K562 (cell line): ENCODE data around the gene EPB41L2. TPM values are rescaled to one million over a fixed set of nuclear protein-coding genes. Genes with fewer than 3 reads are reported as not detected.

Experiments
- ATAC-seq: fragments of 200-7000 bp; cut with Tn5 transposase; 3 replicates; pipeline ENCODE4 v1.9.1; 2020; ENCODE audit warnings: moderate library complexity
- BruUV-seq: library from RNA; stranded (reverse); fragments of 400-500 nt; replicated peaks from 2 replicates; lab custom pipeline; 2021; lab: Mats Ljungman, UMichigan
- CTCF ChIA-PET: fragments of 300-600 bp; formaldehyde crosslinking; extraction: SDS; loops from one replicate; lab custom pipeline; 2021; ENCODE audit warnings: low intra/inter-chr PET ratio; lab: Yijun Ruan, JAX
- POLR2A ChIA-PET: fragments of 300-600, 350-650 bp; sonication (Branson Sonifier 250); formaldehyde crosslinking; extraction: SDS; loops from one replicate; lab custom pipeline; 2021; ENCODE audit warnings: antibody characterized with exemption, inconsistent platforms; lab: Yijun Ruan, JAX
- DNase-seq, 4 experiments: peaks; one replicate each; pipeline versions ENCODE4 v3.0.0 to v3.0.0-alpha.2; 2011 to 2018; ENCODE audit warnings: low spot score in 3 of 4, mixed read lengths in 3 of 4; ENCODE audit errors: extremely low read depth in 1 of 4
- FAIRE-seq: peaks from 2 replicates; lab custom pipeline; 2011; peaks lifted over from hg19 to GRCh38; lab: Jason Lieb, UNC
- H2AFZ ChIP-seq: 2 replicates; pipeline ENCODE4 v1.6.0; 2011; ENCODE audit warnings: low read depth, low read length, control low read depth, inconsistent platforms
- H3K27ac ChIP-seq: fragments of 200-600 bp; 3 replicates; pipeline ENCODE4 v1.8.0; 2011; ENCODE audit warnings: low read depth, mild to moderate bottlenecking, control low read depth, inconsistent platforms, low read length, moderate library complexity, mixed read lengths; ENCODE audit errors: extremely low read depth
- H3K27me3 ChIP-seq, 2 experiments: fragments of 300-600 bp in 1 of 2; 2 replicates in 1 of 2; 3 replicates in 1 of 2; pipeline versions ENCODE4 v1.6.0 to v1.8.0; 2011; ENCODE audit warnings: inconsistent platforms in 2 of 2, low read length in 2 of 2, mild to moderate bottlenecking in 1 of 2, mixed read lengths in 1 of 2, moderate library complexity in 1 of 2; ENCODE audit not compliant: control insufficient read depth in 2 of 2, insufficient read depth in 2 of 2
- H3K36me3 ChIP-seq: fragments of 300-600 bp; 3 replicates; pipeline ENCODE4 v1.8.0; 2011; ENCODE audit warnings: mild to moderate bottlenecking, low read length, inconsistent platforms; ENCODE audit not compliant: control insufficient read depth, insufficient read depth
- H3K4me1 ChIP-seq, 2 experiments: fragments of 200-600 bp in 1 of 2; replicated peaks in 1 of 2; 2 replicates in 1 of 2; 3 replicates in 1 of 2; pipeline versions ENCODE4 v1.5.1 to v1.8.0; 2011; ENCODE audit warnings: inconsistent platforms in 2 of 2, low read length in 2 of 2, mild to moderate bottlenecking in 1 of 2, mixed read lengths in 1 of 2, moderate library complexity in 1 of 2; ENCODE audit not compliant: control insufficient read depth in 2 of 2, insufficient read depth in 2 of 2
- H3K4me2 ChIP-seq: 2 replicates; pipeline ENCODE4 v1.6.1; 2011; ENCODE audit warnings: low read length, control low read depth, inconsistent platforms, mixed read lengths; ENCODE audit not compliant: insufficient read depth
- H3K4me3 ChIP-seq: fragments of 200-600 bp; sonication (generic), shearing (Covaris generic); 2 replicates; pipeline ENCODE4 v1.5.1; 2016; ENCODE audit warnings: control low read depth, inconsistent platforms
- H3K79me2 ChIP-seq: fragments of 200-600 bp; 3 replicates; pipeline ENCODE4 v1.8.0; 2011; ENCODE audit warnings: low read length, inconsistent platforms; ENCODE audit not compliant: control insufficient read depth, insufficient read depth
- H3K9ac ChIP-seq, 2 experiments: 2 replicates each; pipeline versions ENCODE4 v1.6.0 to v1.6.1; 2011; ENCODE audit warnings: low read depth in 2 of 2, low read length in 2 of 2, control low read depth in 1 of 2, inconsistent platforms in 1 of 2, mild to moderate bottlenecking in 1 of 2, mixed read lengths in 1 of 2; ENCODE audit not compliant: insufficient read depth in 1 of 2
- H3K9me1 ChIP-seq: one replicate; pipeline ENCODE4 v1.6.0; 2011; ENCODE audit warnings: inconsistent platforms, mild to moderate bottlenecking, low read length, moderate library complexity; ENCODE audit not compliant: control insufficient read depth, insufficient read depth
- H3K9me3 ChIP-seq: replicated peaks from 2 replicates; pipeline ENCODE4 v1.5.1; 2011; ENCODE audit warnings: low read depth, low read length, inconsistent platforms; ENCODE audit not compliant: control insufficient read depth, insufficient read depth
- H4K20me1 ChIP-seq: replicated peaks from 2 replicates; pipeline ENCODE4 v1.6.1; 2011; ENCODE audit warnings: low read length, inconsistent platforms, mixed read lengths; ENCODE audit not compliant: control insufficient read depth, insufficient read depth
- CBX1 ChIP-seq: sonication (generic); IDR thresholded peaks from 2 replicates; pipeline ENCODE4 v1.6.1; 2016; ENCODE audit warnings: antibody characterized with exemption, low read depth, mild to moderate bottlenecking
- CBX5 ChIP-seq: IDR thresholded peaks from 2 replicates; pipeline ENCODE4 v1.6.1; 2014; ENCODE audit warnings: low read depth, borderline replicate concordance
- DACH1 ChIP-seq: fragments of 450-650 bp; IDR thresholded peaks from 2 replicates; pipeline ENCODE4 v1.6.1; 2018; ENCODE audit not compliant: partially characterized antibody
- ELF4 ChIP-seq: fragments of 450-650 bp; formaldehyde crosslinking; IDR thresholded peaks from 2 replicates; pipeline ENCODE4 v1.4.0; 2022; ENCODE audit warnings: missing genetic modification characterization
- HDAC6 ChIP-seq: IDR thresholded peaks from 2 replicates; pipeline ENCODE4 v1.6.1; 2012; ENCODE audit warnings: low read depth, mild to moderate bottlenecking, control low read depth, inconsistent platforms, low read length, moderate library complexity
- MCM7 ChIP-seq, 2 experiments: fragments of 450-650 bp; IDR thresholded peaks; 2 replicates each; pipeline ENCODE4 v1.6.1; 2016 to 2018
- NONO ChIP-seq, 2 experiments: fragments of 200-400 bp in 1 of 2; fragments of 450-650 bp in 1 of 2; formaldehyde crosslinking in 1 of 2; IDR thresholded peaks; 2 replicates each; pipeline ENCODE4 v1.6.1; 2017; ENCODE audit warnings: low read depth in 2 of 2, mild to moderate bottlenecking in 2 of 2, moderate library complexity in 2 of 2, low read length in 1 of 2
- POU5F1 ChIP-seq: fragments of 150-350 bp; IDR thresholded peaks from 2 replicates; pipeline ENCODE4 v1.6.1; 2014; ENCODE audit warnings: borderline replicate concordance, low read length, low read depth, mild to moderate bottlenecking; ENCODE audit not compliant: partially characterized antibody
- TAF15 ChIP-seq: fragments of 200-400 bp; formaldehyde crosslinking; IDR thresholded peaks from 2 replicates; pipeline ENCODE4 v1.6.1; 2017; ENCODE audit warnings: mild to moderate bottlenecking, low read depth, low read length, moderate library complexity
- ZFP30 ChIP-seq: fragments of 250-450 bp; sonication (Bioruptor Pico); IDR thresholded peaks from 2 replicates; pipeline ENCODE4 v1.8.0; 2022; ENCODE audit warnings: moderate library complexity, mild to moderate bottlenecking, inconsistent platforms, borderline replicate concordance
- ZKSCAN3 ChIP-seq: fragments of 250-450 bp; sonication (Bioruptor Pico); IDR thresholded peaks from 2 replicates; pipeline ENCODE4 v1.4.0; 2020
- ZKSCAN8 ChIP-seq: fragments of 200-800 bp; sonication (Bioruptor generic); IDR thresholded peaks from 2 replicates; pipeline ENCODE4 v1.6.1; 2016; ENCODE audit warnings: missing genetic modification characterization, missing compliant biosample characterization
- ZNF175 ChIP-seq: fragments of 200-800 bp; sonication (Bioruptor generic); IDR thresholded peaks from 2 replicates; pipeline ENCODE4 v1.6.1; 2016; ENCODE audit warnings: low read depth, mild to moderate bottlenecking, missing genetic modification characterization, missing compliant biosample characterization
- ZNF766 ChIP-seq: fragments of 200-800 bp; sonication (Bioruptor generic); conservative IDR thresholded peaks from 2 replicates; pipeline ENCODE4 v1.6.1; 2016; ENCODE audit warnings: missing genetic modification characterization, missing compliant biosample characterization
- WGBS: fragments of 100-300 bp; shearing (Covaris generic); methylation state at CpG from one replicate; pipeline ENCODE4 v1.1.6; 2016; ENCODE audit warnings: low coverage, mixed read lengths; ENCODE audit not compliant: insufficient coverage; ENCODE audit errors: missing lambda C conversion rate; 5-methylcytosine and 5-hydroxymethylcytosine counted together
- in situ Hi-C: fragments of 300-500 bp; cut with MboI; formaldehyde crosslinking; loops from 4 replicates; pipeline ENCODE4 v1.15.0; 2018; ENCODE audit warnings: inconsistent platforms, mixed read lengths
- intact Hi-C: fragments of 100-400 bp; cut with micrococcal nuclease; formaldehyde crosslinking; loops from 2 replicates; pipeline ENCODE4 v1.14.2; 2022
- polyA plus RNA-seq, 8 experiments: library from polyadenylated mRNA; depleted of rRNA in 4 of 8; stranded (reverse) in 5 of 8; unstranded in 3 of 8; fragments of >200 nt; fragmentation: Nextera tagmentation in 2 of 8; fragmentation: Illumina TruSeq in 1 of 8; extraction: Ambion mirVana in 2 of 8; extraction: Trizol in 1 of 8; gene quantifications; 2 replicates each; pipeline versions ENCODE4 v1.2.1 to v1.2.3, GENCODE V29; 2011 to 2014; ENCODE audit warnings: inconsistent platforms in 1 of 8, missing spikeins in 1 of 8
- total RNA-seq, 7 experiments: library from RNA; depleted of rRNA in 6 of 7; stranded (reverse); fragments of >200 nt in 6 of 7; fragmentation: Illumina TruSeq in 2 of 7; extraction: Trizol in 2 of 7; gene quantifications; 2 replicates each; pipeline versions ENCODE4 v1.2.1 to v1.2.3, GENCODE V29; 2011 to 2021; ENCODE audit warnings: low replicate concordance in 1 of 7

The EPB41L2 gene
- total and polyA plus RNA-seq, 9 of the 15 experiments (the other 6 are each of a cell fraction or from before 2014, with no cell fraction given), result 5.1 to 53.6 (median 25.0) TPM

DNA sequence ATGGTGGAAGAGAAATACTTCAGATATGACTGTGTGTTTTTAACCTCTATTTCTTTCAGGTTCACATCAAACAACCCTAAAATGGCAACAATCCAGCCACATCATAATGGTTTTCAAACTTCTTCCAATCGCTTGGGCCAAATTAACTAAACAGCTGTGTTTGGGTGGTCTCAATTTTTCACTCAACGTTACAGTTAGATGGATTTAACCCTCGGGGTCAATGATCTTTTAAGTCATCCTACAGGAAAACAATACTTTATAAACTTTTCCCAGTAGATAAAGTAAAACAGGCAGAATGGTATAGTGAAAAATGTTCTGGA is 60.4 kb downstream of the EPB41L2 start:
- ATAC-seq (no peak), FAIRE-seq (no peak), DNase-seq (no peak)
- intact Hi-C loops (no loop called here), in situ Hi-C loops (no loop called here)
- BruUV-seq, result no TSS peak
- Histone ChIP-seq H4K20me1 (no peaks in the 10 kb centered on the region), H3K36me3 (no peaks in the 10 kb centered on the region), H3K4me3 (no peak overlapping the region), H3K4me1 (peaks cover 0 to 9% of the 10 kb centered on the region in 2 experiments; a peak in 3 of 5 replicates), H3K4me2 (no peak overlapping the region), H3K27ac (no peak overlapping the region), H3K9me1 (no peaks in the 10 kb centered on the region), H2AFZ (no peak overlapping the region), H3K27me3 (no peaks in the 10 kb centered on the region), H3K9me3 (peaks cover 1% of the 10 kb centered on the region; the same call in 1 of the 2 replicates), H3K9ac (no peak overlapping the region), H3K79me2 (peaks cover 49% of the 10 kb centered on the region)
- WGBS, result 17% methylated on average over 3 of the region's 3 CpGs
- POLR2A ChIA-PET, result no interaction called here
- no peak for TF ChIP-seq ELF4
- no peak for TF ChIP-seq ZNF766
- no peak for TF ChIP-seq TAF15
- TF ChIP-seq NONO (IDR thresholded peaks at IDR 0.05; ENCODE audit: low read depth in 2 of 2, low read length in 1 of 2), result no peak
- no peak for TF ChIP-seq DACH1
- TF ChIP-seq MCM7 (IDR thresholded peaks at IDR 0.05), result no peak
- no peak for TF ChIP-seq ZKSCAN3 (CRISPR knock-in tag)
- no peak for TF ChIP-seq POU5F1
- no peak for TF ChIP-seq ZFP30 (CRISPR knock-in tag)
- TF ChIP-seq ZKSCAN8 (CRISPR knock-in tag), result no peak
- TF ChIP-seq ZNF175, result no peak
- no peak for TF ChIP-seq CBX5
- TF ChIP-seq HDAC6, result no peak
- TF ChIP-seq CBX1, result no peak
- CTCF ChIA-PET, result no interaction called here
